ENCODE data around the gene TMEM203.

TMEM203 gene

GRCh38 chr9:137199411-137200121 lies 5.9 kb downstream of the TMEM203 start:
- Mint-ChIP-seq H3K36me3 (peaks cover 3% of the 10 kb centered on the region), H3K4me3 (peak overlapping the region; percentile 73), H3K4me1 (peaks cover 27% of the 10 kb centered on the region), H3K9me3 (no peaks in the 10 kb centered on the region), H3K27ac (peak overlapping the region; percentile 82)
- ATAC-seq (no peak), DNase-seq (ENCODE audit: low spot score in 2 of 2) (no peak)

GRCh38 chr9:137198902-137199283 lies 6.6 kb downstream of the TMEM203 start:
- DNase-seq (ENCODE audit: low spot score in 2 of 2) (no peak), ATAC-seq (no peak)
- Mint-ChIP-seq H3K36me3 (no peaks in the 10 kb centered on the region), H3K27ac (no peak overlapping the region), H3K4me3 (peak overlapping the region; percentile 73), H3K9me3 (no peaks in the 10 kb centered on the region), H3K4me1 (peaks cover 20% of the 10 kb centered on the region)

GRCh38 chr9:137198051-137198901 lies 7.2 kb downstream of the TMEM203 start:
- H3K4me1 Mint-ChIP-seq, result peaks cover 19% of the 10 kb centered on the region
- ATAC-seq, result no peak
- DNase-seq (ENCODE audit: low spot score in 2 of 2), result no peak
- no peaks in the 10 kb centered on the region for H3K36me3 Mint-ChIP-seq
- no peaks in the 10 kb centered on the region for H3K9me3 Mint-ChIP-seq
- no peak overlapping the region for H3K27ac Mint-ChIP-seq
- H3K4me3 Mint-ChIP-seq, result peak overlapping the region; percentile 73

- Mint-ChIP-seq H3K27ac (no peak overlapping the region), H3K9me3 (no peaks in the 10 kb centered on the region), H3K4me1 (peaks cover 11% of the 10 kb centered on the region), H3K36me3 (peaks cover 4% of the 10 kb centered on the region), H3K4me3 (no peak overlapping the region)
- no peak for ATAC-seq
- no peak for DNase-seq (ENCODE audit: low spot score in 2 of 2)
Observed at GRCh38 chr9:137195525-137196220, 9.8 kb downstream of the TMEM203 start.

- peaks cover 9% of the 10 kb centered on the region for H3K36me3 Mint-ChIP-seq
- H3K4me3 Mint-ChIP-seq, result no peak overlapping the region
- DNase-seq (ENCODE audit: low spot score in 2 of 2), result no peak
- H3K4me1 Mint-ChIP-seq, result peaks cover 15% of the 10 kb centered on the region
- H3K9me3 Mint-ChIP-seq, result no peaks in the 10 kb centered on the region
- ATAC-seq, result no peak
- H3K27ac Mint-ChIP-seq, result no peak overlapping the region
Observed at GRCh38 chr9:137194909-137195308, 10.5 kb downstream of the TMEM203 start.

GRCh38 chr9:137194388-137194787 lies 11.1 kb downstream of the TMEM203 start:
- no peaks in the 10 kb centered on the region for H3K9me3 Mint-ChIP-seq
- ATAC-seq (no peak), DNase-seq (ENCODE audit: low spot score in 2 of 2) (no peak)
- no peak overlapping the region for H3K4me3 Mint-ChIP-seq
- peaks cover 14% of the 10 kb centered on the region for H3K36me3 Mint-ChIP-seq
- peaks cover 19% of the 10 kb centered on the region for H3K4me1 Mint-ChIP-seq
- no peak overlapping the region for H3K27ac Mint-ChIP-seq

- Mint-ChIP-seq H3K36me3 (peaks cover 19% of the 10 kb centered on the region), H3K4me3 (no peak overlapping the region), H3K27ac (no peak overlapping the region), H3K9me3 (no peaks in the 10 kb centered on the region), H3K4me1 (peaks cover 25% of the 10 kb centered on the region)
- ATAC-seq (no peak), DNase-seq (ENCODE audit: low spot score in 2 of 2) (no peak)
Observed at GRCh38 chr9:137193771-137194170, 11.7 kb downstream of the TMEM203 start.

GRCh38 chr9:137192859-137193258 lies 12.6 kb downstream of the TMEM203 start:
- peaks cover 26% of the 10 kb centered on the region for H3K4me1 Mint-ChIP-seq
- ATAC-seq, result no peak
- peaks cover 26% of the 10 kb centered on the region for H3K36me3 Mint-ChIP-seq
- no peak overlapping the region for H3K4me3 Mint-ChIP-seq
- no peak overlapping the region for H3K27ac Mint-ChIP-seq
- no peaks in the 10 kb centered on the region for H3K9me3 Mint-ChIP-seq
- DNase-seq (ENCODE audit: low spot score in 2 of 2), result no peak

GRCh38 chr9:137192448-137192780 lies 13.0 kb downstream of the TMEM203 start:
- H3K4me3 Mint-ChIP-seq, result no peak overlapping the region
- peaks cover 30% of the 10 kb centered on the region for H3K36me3 Mint-ChIP-seq
- no peak overlapping the region for H3K27ac Mint-ChIP-seq
- no peaks in the 10 kb centered on the region for H3K9me3 Mint-ChIP-seq
- no peak for DNase-seq (ENCODE audit: low spot score in 2 of 2)
- H3K4me1 Mint-ChIP-seq, result peaks cover 30% of the 10 kb centered on the region
- no peak for ATAC-seq

GRCh38 chr9:137191691-137192447 lies 13.6 kb downstream of the TMEM203 start:
- H3K4me3 Mint-ChIP-seq, result no peak overlapping the region
- no peaks in the 10 kb centered on the region for H3K9me3 Mint-ChIP-seq
- peaks cover 36% of the 10 kb centered on the region for H3K36me3 Mint-ChIP-seq
- ATAC-seq (no peak), DNase-seq (ENCODE audit: low spot score in 2 of 2) (no peak)
- peaks cover 36% of the 10 kb centered on the region for H3K4me1 Mint-ChIP-seq
- H3K27ac Mint-ChIP-seq, result peak overlapping the region; percentile 95

- H3K9me3 Mint-ChIP-seq, result no peaks in the 10 kb centered on the region
- no peak for DNase-seq (ENCODE audit: low spot score in 2 of 2)
- ATAC-seq, result no peak
- peak overlapping the region; percentile 95 for H3K27ac Mint-ChIP-seq
- H3K4me1 Mint-ChIP-seq, result peaks cover 42% of the 10 kb centered on the region
- H3K36me3 Mint-ChIP-seq, result peaks cover 37% of the 10 kb centered on the region
- H3K4me3 Mint-ChIP-seq, result peak overlapping the region; percentile 89
Observed at GRCh38 chr9:137191245-137191644, 14.2 kb downstream of the TMEM203 start.

- Mint-ChIP-seq H3K27ac (peak overlapping the region; percentile 95), H3K4me1 (peaks cover 43% of the 10 kb centered on the region)
- ATAC-seq, result no peak
Observed at GRCh38 chr9:137190315-137190856, 15.1 kb downstream of the TMEM203 start.

GRCh38 chr9:137189297-137190295 lies 15.9 kb downstream of the TMEM203 start:
- H3K4me1 Mint-ChIP-seq, result peaks cover 43% of the 10 kb centered on the region
- DNase-seq (ENCODE audit: low spot score in 2 of 2), result no peak
- peaks cover 40% of the 10 kb centered on the region for H3K36me3 Mint-ChIP-seq
- peak overlapping the region; percentile 89 for H3K4me3 Mint-ChIP-seq
- H3K9me3 Mint-ChIP-seq, result no peaks in the 10 kb centered on the region
- peak overlapping the region; percentile 95 for H3K27ac Mint-ChIP-seq
- ATAC-seq, result no peak

More at GRCh38 chr9:137190315-137190856, 15.1 kb downstream of the TMEM203 start:
- Mint-ChIP-seq H3K4me3 (peak overlapping the region; percentile 89), H3K9me3 (no peaks in the 10 kb centered on the region), H3K36me3 (peaks cover 37% of the 10 kb centered on the region)
- no peak for DNase-seq (ENCODE audit: low spot score in 2 of 2)

All from stimulated activated effector memory CD8-positive, alpha-beta T cell treated with anti-CD3 and anti-CD28 coated beads, Interleukin-12 subunit alpha, Interleukin-12 subunit beta, amount 100 ng/mL, for 72 hours (primary cell).